D341Med (cell line): ENCODE data around the gene C16orf95.
"Not testable (repeated sequence)": the region's sequence is repeated elsewhere in the genome, so short reads cannot be mapped to it uniquely, and the experiment has no call there.

ENCODE experiments used
- DNase-seq: peaks from one replicate; pipeline ENCODE4 v3.0.0; 2012; ENCODE audit warnings: low spot score

The C16orf95 gene, protein sequence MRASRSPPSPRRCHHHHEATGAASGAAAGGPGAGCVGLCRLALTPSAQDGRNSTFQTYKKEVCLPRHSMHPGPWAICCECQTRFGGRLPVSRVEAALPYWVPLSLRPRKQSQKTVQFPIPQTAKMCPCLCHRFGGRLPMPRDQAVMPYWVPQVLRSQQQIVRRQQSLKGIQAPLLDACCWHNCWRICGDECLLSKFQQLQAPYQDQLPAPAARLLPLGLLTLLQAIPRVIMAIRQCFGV

DNA sequence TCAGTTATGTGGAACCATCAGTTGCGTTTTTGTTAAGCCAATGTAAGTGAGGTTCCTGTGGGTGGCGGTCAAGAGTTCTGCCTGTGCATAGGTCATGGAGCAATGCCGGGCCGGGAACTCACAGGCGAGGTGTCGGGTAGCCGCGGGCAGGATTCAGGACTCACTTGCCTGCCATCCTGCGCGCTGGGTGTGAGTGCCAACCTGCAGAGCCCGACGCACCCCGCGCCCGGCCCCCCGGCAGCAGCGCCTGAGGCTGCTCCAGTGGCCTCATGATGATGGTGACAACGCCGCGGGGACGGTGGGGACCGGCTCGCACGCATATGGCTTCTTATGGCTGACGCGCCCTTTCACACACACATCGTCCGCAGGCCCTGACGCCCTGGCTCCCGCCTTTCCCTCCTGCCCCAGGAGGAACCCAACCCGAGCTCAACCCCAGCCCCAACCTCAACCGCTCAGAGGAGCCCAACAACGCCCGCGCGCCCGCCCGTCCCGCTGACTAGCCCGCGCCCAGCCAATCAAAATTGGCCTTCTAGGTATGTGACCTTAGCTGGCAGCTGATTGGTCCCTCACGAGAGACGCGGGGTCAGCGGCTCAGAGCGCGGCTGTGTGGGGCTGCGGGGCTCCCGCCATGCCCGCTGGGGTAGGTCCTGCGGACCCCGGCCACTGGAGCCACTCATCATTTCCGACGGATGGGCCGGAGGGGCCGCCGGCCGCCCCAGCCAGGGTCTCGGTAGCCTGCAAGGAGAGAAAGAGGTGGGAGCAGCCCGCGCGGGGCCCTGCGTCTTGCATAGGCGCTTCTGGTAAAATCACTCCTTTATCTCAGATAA, at the start of gene C16orf95:
C16orf95 (minus strand) TSS at position 470 of the 827 bp plus-strand sequence; CDS start at position 320, 150 bp downstream.
- peak; percentile 99 for DNase-seq

DNA sequence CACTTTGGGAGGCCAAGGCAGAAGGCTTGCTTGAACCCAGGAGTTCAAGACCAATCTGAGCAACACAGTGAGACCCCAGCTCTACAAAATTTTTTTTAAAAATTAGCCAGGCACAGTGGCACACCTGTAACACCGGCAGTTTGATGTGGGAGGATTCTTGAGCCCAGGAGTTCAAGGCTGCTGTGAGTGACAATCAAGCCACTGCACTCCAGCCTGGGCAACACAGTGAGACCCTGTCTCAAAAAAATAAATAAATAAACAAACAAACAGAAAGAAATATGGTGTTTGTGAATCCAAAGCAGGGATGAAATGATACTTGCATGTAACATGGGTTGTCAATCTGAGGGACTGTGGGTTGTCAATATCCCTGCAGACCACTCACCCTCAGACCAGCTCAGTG, 49.7 kb upstream of the C16orf95 start:
- no peak for DNase-seq

DNA sequence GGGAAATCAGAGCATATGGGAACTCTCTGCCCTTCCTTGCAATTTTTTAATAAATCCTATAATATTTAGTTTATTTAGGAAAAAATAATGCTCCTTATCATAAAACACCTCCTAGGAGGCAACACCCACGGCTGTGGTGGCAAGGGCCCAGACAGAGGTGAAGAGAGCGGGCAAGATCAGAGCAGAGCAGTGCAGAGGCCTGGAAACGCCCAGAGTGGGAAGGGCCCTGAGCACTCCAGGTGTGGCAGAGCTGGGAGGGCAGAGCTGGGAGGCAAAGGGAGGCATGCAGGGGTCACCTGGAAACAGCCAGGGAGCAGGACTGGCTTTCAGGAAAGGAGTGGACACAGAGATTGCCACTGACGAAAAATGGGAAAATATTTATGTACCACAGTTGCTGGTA, 49.1 kb upstream of the C16orf95 start:
- no peak for DNase-seq

DNA sequence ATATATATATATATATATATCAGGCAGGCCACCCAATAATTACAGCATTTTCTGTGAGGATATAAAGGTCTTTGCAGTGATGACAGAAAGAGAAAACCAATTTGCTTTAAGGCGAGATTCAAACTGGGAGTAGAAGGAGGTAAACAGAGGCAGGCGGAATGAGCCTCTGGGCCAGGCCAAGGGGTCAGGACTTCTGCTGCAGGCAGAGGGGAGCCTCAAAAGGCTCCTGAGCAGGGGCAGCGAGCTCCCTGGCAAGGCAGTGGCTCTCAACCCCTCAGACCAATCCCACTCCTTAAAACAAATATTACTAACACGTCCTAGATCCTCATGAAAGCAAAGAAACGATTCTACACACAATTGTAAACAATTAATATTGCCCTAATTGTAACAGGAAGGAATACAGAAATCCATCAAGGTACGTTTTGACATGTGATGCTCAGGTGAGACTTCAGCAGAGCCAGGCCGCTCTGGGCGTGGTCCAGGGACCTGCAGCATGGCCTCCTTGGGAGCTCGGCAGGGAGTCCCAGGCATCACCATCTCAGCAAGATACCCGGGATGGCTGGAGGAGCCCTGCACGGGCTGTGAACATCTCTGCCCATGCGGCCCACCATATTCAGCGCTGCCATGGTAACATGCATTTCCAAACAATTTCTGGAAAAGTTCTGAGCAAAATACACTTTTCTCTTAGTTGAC, 48.0 kb upstream of the C16orf95 start:
- peak; percentile 18 for DNase-seq

- DNase-seq = peak; percentile 75
Measured at GRCh38 chr16:87363771-87364455, 46.7 kb upstream of the C16orf95 start.

DNA sequence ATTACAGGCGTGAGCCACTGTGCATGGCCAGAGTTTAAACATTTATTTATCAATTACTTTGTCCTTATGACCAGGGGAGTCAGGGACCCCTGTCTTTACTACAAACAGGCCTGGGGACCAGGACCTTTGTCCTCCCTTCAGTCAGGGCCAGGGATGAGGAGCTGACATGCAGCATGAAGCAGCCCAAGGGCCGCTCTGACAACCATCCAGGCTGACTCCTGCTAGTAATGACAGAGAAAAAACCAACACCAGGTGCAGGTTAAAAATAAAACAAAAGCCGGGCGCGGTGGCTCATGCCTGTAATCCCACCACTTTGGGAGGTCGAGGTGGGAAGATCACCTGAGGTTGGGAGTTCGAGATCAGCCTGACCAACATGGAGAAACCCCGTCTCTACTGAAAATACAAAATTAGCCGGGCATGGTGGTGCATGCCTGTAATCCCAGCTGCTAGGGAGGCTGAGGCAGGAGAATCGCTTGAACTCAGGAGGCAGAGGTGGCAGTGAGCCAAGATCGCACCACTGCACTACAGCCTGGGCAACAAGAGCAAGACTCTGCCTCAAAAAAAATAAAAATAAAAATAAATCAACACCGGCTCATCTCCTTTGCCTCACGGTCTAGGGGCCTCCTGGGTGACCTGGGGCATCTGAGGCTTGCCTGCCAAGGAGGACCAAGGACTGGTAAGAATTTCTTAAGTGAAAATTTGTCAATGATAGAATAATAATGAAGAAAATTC, 45.8 kb upstream of the C16orf95 start:
- not testable (repeated sequence) for DNase-seq

DNA sequence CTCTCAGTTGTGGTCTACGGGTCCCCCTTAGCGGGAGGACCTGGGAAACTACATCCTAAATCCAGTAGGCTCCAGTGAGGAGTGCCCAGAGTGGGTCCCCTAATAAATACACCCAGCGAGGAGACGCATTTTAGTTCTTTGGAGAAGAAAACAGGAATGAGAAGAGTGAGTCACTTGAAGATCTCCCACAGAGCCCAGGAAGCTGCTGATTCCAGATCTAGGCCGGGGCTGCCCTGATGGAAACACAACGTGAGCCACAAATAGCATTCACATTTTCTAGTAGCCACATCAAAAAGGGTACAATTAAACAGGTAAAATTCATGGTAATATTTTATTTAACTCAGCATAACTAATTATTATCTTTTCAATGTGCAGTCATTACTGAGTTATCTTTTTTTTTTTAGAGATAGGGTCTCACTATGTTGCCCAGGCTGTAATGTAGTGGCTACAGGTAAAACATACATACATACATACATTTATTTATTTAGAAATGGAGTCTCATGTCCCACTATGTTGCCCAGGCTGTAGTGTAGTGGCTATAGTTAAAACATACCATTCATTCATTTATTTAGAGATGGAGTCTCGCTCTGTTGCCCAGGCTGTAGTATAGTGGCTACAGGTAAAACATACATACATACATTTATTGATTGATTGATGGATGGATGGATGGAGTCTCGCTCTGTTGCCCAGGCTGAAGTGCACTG, 44.9 kb upstream of the C16orf95 start:
- DNase-seq = no peak

DNA sequence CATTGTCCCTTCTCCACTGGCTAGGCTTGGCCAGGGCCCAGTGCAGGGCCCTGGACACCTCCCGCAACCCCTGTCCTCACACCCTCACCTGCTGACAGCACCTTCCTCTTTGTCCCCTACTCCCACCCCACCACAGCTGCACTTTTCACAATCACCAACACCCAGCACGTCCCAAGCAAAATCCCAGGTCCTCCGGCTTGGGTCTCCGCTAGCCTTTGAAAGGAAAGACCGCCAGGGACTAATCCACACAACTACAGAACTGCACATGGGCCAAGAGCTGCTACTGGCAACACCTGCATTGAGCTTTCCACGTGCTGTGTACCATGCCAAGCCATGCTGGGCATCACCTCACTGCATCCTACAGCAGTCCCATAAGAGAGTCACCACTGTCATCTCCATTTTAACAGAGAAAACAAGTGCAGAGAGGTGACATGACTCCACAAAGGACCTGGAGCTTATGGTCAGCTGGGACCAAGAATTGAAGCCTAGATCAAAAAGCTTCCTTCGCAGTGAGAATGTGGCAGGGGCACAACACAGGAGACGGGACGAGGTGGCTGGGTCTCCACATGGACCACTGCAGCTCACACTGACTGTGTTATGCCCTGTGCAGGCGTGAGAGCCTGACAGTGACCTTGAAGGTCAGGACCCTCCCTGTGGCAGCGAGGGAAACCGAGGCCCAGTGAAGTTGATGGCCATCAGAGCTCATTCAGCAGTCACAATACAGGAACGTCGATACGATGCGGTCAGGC, 43.8 kb upstream of the C16orf95 start:
- DNase-seq = no peak

- no peak for DNase-seq
Measured at GRCh38 chr16:87359121-87359520, 41.9 kb upstream of the C16orf95 start.

- no peak for DNase-seq
Measured at GRCh38 chr16:87358696-87359095, 41.5 kb upstream of the C16orf95 start.

DNA sequence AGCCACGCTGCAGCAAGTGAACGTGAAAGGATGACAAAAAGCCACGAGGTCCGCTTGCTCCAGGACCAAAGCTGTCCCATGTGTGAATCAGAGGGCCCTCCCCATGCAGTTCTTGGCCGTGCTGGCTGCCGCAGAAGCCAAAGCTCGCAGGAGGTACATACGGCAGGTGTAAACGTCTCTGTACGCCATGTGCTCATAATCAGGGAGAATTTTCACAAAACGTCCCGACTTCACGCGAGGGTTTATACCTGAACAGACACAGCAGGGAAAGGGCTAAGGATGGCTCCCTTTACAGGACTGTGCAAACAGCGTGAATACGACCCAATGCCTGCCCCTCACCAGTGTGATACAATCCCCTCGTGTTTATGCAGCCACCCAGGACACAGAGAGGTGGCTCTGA, 41.1 kb upstream of the C16orf95 start:
- DNase-seq = no peak

DNA sequence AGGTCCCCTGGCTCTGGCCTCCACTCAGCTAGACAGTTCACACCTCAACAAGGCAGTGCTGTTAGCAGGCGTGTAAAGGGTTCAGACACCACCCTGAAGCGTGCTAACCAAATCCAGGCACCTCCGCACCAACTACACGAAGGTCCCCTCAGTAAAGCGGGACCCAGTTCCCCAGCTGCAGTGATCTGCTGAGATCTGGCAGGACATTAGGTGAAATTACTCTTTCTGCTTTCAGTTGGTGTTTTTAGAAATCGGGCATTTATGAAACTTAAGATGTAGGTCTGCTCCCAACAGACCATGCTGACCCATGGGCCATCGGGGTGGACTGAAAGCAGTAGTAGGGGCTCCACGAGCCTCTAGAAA, 39.3 kb upstream of the C16orf95 start:
- no peak for DNase-seq

DNA sequence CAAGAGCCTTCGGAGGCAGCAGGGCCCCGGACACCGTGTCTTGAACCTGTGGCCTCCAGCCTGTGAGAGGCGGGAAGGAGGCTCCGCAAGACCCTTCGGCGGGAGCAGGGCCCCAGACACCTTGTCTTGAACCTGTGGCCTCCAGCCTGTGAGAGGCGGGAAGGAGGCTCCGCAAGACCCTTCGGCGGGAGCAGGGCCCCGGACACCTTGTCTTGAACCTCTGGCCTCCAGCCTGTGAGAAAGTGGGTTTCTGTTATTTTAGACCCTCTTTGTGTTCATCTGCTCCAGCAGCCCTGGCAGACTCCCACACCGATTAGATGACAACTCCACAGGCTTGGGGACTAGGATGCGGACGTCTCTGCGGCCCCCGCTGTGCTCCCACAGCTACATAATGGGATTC, 36.4 kb upstream of the C16orf95 start:
- no peak for DNase-seq

GRCh38 chr16:87352818-87353217, 35.6 kb upstream of the C16orf95 start:
- DNase-seq = no peak

- DNase-seq = no peak
Measured at GRCh38 chr16:87351320-87351698, 34.1 kb upstream of the C16orf95 start.

DNA sequence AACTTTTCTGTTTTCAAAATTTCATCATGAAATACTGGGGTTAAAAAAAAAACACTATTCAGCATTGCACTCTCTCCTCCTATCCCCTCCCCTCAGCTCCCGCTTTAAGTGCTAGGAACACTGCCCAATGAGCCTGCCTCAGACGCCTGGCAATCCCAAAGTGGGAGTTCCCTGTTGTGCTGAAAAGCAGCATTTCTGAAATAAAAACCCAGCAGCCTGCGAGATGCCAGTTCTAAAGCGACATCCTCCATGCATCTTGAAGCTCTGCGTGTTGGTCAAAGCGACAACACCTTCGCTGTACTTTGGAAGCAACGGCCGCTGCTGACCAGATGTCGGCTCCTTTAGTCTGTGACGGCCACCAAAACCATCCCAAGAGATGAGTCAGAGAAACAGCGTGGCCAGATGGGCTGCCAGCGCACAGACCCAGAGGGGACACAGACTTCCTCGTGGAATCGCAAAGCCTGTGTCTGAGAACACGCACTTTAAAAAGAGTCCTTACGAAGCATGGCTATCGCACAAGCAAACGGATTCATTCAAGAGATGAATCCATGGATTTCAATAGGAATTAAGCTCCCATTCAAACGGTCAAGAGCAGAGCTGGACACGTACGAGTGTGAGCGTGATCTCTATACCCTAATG, 33.6 kb upstream of the C16orf95 start:
- DNase-seq = no peak

- no peak for DNase-seq
Measured at GRCh38 chr16:87350031-87350430, 32.8 kb upstream of the C16orf95 start.

- DNase-seq = no peak
Measured at GRCh38 chr16:87348616-87349157, 31.5 kb upstream of the C16orf95 start.

- DNase-seq = no peak
Measured at GRCh38 chr16:87347932-87348615, 30.9 kb upstream of the C16orf95 start.
